UCSD-AML1 (cell line): ENCODE measurements around the gene SORCS3.

ENCODE experiments used
- DNase-seq: peaks from one replicate; lab custom pipeline; 2025; ENCODE audit not compliant: unreplicated experiment; lab: John Stamatoyannopoulos, UW

The SORCS3 gene

GRCh38 chr10:104834580-104834979 is 193.5 kb downstream of the SORCS3 start:
- no peak for DNase-seq

DNA sequence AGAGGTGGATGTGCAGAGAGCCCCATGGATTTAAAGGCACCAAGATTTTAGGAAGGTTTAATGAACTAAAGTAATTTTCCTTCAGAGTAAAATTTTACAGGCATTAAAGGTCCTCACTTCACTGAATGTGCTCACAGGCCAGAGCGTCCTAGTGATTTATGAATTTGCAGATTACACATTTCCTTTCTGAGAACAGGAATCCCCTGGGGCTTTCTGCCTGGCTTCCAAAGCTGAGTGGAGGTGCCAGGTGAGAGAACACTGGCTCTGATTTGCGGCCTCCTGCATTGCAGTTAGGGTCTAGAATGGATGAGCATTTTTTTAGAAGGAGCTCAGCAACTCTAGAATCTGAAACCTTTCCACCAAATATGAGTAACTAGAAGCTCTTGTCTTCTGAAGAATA is 194.3 kb downstream of the SORCS3 start:
- no peak for DNase-seq

- no peak for DNase-seq
Observed at GRCh38 chr10:104842704-104843103, 201.6 kb downstream of the SORCS3 start.

DNA sequence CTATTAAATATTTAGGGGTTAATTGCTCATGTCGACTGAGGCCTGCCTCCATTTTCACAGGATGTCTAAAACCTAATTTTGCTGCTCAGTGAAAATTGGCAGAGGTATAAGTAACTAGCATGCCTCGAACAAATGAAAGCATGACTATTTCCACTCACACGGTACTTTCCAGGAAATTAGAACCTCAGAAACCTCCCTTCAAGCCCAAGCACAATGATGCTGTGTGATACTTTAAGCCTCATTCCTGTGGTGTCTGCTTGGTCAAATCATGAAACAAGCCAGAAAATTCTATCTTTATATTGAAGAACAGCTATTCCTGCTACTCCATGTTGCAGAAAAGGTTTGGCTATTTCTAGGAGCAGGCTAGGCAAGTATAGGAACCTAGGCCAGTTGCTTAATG is 203.0 kb downstream of the SORCS3 start:
- no peak for DNase-seq

DNA sequence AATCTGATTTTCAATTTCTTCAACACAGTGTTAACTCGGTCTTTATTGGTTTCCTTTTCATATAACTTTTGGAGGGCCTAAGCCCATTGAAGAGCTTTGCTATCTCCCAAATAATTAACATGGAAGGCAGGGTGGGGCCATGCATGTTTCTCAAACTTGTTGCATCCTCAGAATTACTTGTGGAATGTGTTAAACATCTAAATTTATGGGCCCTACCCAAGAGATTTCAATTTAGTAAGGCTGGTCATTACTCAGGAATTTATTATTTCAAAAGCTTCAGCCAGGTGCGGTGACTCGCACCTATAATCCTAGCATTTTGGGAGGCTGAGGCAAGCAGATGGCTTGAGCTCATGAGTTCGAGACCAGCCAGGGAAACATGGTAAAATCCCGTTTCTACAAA is 208.9 kb downstream of the SORCS3 start:
- DNase-seq, result no peak

DNA sequence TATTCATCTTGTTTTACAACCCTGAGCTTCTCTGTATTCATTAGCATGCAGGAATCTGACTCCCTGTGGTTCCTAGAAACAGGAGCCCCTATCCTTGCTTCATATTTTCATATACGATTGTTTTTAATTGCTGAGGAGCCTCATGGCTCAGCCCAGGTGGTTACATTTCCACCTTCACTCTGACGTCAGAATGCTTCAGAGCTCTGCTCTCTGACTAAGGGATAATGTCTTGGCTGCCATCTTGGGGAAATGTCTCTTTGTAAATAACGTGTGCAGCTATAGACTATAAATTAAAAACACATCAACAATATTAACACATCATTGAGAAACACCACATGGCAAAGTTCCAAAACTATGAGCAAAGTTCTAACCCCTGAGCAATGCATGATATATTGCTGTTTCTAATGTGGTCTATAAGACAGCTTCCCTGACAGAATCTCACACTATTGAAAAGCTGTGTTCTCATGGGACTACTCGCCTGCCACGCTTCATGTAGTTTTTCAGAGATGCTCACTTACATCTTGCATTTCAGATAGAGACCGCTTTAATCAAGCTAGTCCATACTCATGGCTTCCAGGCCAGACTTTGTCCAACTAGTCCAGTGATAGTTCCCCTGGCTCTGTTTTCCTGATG is 227.0 kb downstream of the SORCS3 start:
- DNase-seq, result no peak

DNA sequence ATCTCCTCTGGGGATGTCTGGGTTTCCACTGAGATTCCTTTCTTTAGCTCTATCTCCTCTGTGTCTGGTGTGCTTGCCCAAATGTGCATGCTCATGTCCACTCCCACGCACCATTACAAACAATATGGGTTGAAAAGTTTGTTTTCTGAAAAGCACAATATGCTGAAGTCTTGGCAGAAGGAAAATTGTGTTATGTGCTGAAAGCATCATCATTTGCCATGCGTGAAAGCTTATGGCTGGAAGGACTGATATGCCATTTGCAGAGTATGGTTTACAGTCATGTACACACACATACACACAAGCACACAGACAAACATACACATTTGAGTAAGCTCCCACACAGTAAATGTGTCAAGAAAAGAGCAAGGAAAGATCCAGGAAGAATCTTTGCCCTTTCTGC is 231.6 kb downstream of the SORCS3 start:
- DNase-seq, result no peak

DNA sequence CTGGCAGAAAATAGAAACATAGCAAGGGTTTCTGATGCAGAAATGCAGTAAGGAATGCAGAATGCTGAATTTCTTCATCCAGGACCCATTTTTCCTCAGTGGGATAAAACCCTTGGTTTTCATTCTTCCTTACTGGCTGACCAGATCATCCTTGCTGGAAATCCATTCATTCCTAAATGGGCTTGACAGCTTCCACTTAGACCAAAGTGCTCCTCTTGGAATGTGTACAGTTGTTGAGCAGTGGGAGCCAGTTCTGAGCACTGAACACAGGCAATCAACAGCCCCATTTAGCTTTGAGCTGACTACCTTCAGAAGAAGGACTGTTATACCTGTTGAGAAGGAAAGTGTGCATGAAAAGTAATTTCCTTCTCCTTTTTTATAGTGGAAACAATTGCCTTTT is 232.1 kb downstream of the SORCS3 start:
- DNase-seq, result no peak

DNA sequence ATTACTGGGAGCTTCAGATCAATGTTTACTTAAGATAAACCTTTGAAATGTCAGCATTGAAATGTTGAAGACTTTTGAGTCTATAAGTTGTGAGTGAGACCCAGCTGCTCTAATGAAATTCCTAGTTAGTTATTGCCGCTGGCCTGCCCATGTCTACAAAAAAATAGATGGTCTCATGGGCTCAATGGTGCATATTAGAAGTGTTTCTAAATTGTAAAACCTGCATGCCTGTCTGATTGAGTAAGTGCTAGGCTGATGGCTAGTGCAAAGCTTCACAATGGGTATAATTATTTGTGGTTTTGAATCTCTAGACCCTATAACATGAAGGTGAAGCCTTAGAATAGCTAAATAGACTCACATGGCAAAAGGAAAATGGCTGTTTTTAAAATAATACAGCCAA is 234.5 kb downstream of the SORCS3 start:
- no peak for DNase-seq

- no peak for DNase-seq
Observed at GRCh38 chr10:104880624-104881398, 239.7 kb downstream of the SORCS3 start.

GRCh38 chr10:104881740-104882139 is 240.7 kb downstream of the SORCS3 start:
- no peak for DNase-seq

- no peak for DNase-seq
Observed at GRCh38 chr10:104892879-104893617, 252.0 kb downstream of the SORCS3 start.

DNA sequence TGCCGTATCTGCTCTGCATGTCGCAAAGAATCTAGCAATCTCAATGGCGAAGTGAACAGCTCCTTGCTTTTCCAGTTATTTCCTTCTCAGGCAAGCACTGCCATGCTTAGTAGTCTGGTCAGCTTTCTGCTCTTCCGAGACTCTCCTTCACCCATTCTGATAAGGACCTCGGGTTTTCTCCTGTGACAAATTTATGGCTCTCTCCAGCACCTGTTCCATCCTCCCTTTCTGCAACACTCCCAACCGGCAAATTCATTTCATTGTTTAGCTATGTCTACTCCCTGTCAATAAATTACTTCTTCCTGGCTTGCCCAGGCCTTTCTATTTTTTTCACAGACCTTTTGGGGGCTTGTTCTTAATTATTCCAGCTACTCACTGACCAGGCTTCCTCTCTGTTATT is 252.6 kb downstream of the SORCS3 start:
- DNase-seq, result no peak

- no peak for DNase-seq
Observed at GRCh38 chr10:104894681-104895080, 253.6 kb downstream of the SORCS3 start.

- DNase-seq, result no peak
Observed at GRCh38 chr10:104895541-104895940, 254.5 kb downstream of the SORCS3 start.

GRCh38 chr10:104895981-104896380 is 254.9 kb downstream of the SORCS3 start:
- DNase-seq, result no peak

DNA sequence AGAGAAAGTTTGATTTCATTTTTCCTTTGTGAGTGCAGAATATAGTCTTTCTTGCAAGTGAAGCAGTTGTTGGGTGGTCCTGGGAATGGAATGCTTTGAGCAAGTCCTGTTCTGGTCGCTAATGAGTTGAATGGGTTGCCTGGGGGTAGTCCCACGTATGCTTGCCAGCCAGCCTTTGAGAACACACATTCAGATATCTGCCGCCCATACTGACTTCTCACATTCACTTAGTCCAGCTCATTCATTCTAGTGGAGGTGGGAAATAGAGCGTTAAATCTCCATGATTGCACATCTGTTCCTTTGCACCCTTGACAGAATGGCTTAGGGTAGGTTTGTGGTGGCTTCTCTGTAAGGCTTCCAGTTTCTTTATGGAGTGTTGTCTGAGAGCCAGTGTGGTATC is 256.6 kb downstream of the SORCS3 start:
- no peak for DNase-seq

DNA sequence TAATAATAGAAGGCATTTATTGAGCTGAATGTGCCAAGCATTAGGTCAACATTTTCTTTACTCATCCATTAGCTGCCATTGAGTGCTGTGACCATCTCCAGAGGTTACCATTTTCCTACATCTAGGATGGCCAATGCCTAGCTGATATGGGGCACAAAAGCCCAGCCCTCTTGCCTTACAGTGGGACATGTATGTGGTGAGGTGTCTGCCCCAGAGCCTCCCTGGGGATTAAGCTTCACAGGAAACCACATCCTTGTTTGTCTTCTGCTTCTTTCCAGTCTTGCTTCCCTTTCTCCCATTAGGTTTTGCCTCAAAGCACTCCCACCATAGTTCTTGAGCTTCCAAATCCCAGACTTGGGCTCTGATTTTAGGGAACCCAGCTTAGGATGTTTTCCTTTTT is 258.7 kb downstream of the SORCS3 start:
- no peak for DNase-seq

DNA sequence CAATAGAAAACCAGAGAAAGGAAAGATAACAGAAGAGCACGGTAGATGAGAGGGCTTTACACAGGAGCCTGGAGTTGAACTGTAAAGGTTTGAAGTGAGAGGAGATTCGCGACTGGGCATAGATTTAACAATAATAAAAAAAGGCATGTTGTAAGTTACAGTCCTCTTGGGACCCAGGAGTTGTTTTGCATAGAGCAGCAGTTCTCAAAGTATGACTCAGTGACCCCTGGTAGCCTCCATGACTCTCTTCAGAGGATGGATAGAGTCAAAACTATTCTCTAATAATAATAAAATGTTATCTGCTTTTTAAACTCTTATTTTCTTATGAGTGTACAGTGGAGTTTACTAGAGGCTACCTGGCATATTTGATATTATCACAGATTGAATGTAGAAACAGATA is 262.3 kb downstream of the SORCS3 start:
- DNase-seq, result no peak

GRCh38 chr10:104904753-104905323 is 263.7 kb downstream of the SORCS3 start:
- DNase-seq, result no peak

GRCh38 chr10:104906112-104906511 is 265.0 kb downstream of the SORCS3 start:
- no peak for DNase-seq

- DNase-seq, result no peak
Observed at GRCh38 chr10:104907521-104907920, 266.4 kb downstream of the SORCS3 start.
